Endothelial cell of umbilical vein (primary cell): ENCODE data around the gene EFHB. TPM values are rescaled to one million over a fixed set of nuclear protein-coding genes. Genes with fewer than 3 reads are reported as not detected.

Experiments used
- BruUV-seq: library from RNA; stranded (reverse); fragments of 400-500 nt; replicated peaks from 2 replicates; lab custom pipeline; 2021; lab: Mats Ljungman, UMichigan
- CTCF ChIA-PET: fragments of 300-600, 350-600 bp; sonication (Branson Sonifier 250); formaldehyde crosslinking; loops from one replicate; lab custom pipeline; 2021; ENCODE audit warnings: antibody characterized with exemption, inconsistent platforms; lab: Charles Lee
- POLR2A ChIA-PET: fragments of 300-600, 350-600 bp; sonication (Branson Sonifier 250); formaldehyde crosslinking; loops from one replicate; lab custom pipeline; 2021; ENCODE audit warnings: antibody characterized with exemption, inconsistent platforms; lab: Charles Lee
- DNase-seq: peaks from one replicate; pipeline ENCODE4 v3.0.0-alpha.2; 2011; ENCODE audit warnings: low read depth, low spot score
- FAIRE-seq: peaks from 2 replicates; lab custom pipeline; 2011; peaks lifted over from hg19 to GRCh38; lab: Jason Lieb, UNC
- H2AFZ ChIP-seq: 2 replicates; pipeline ENCODE4 v1.6.0; 2012; ENCODE audit warnings: low read depth, low read length, control low read depth, inconsistent platforms
- H3K27ac ChIP-seq: 2 replicates; pipeline ENCODE4 v1.5.1; 2011; ENCODE audit warnings: low read depth, mild to moderate bottlenecking, control low read depth, low read length, moderate library complexity; ENCODE audit not compliant: insufficient read depth
- H3K27me3 ChIP-seq, 2 experiments: 2 replicates each; pipeline versions ENCODE4 v1.6.0 to v1.6.1; 2011; ENCODE audit warnings: low read length in 2 of 2, mixed read lengths in 1 of 2; ENCODE audit not compliant: control insufficient read depth in 2 of 2, insufficient read depth in 2 of 2
- H3K36me3 ChIP-seq, 2 experiments: 2 replicates in 1 of 2; 3 replicates in 1 of 2; pipeline ENCODE4 v1.5.1; 2011; ENCODE audit warnings: low read length in 2 of 2, mild to moderate bottlenecking in 1 of 2, moderate library complexity in 1 of 2; ENCODE audit not compliant: control insufficient read depth in 2 of 2, insufficient read depth in 2 of 2; ENCODE audit errors: extremely low read depth in 1 of 2
- H3K4me1 ChIP-seq: 3 replicates; pipeline ENCODE4 v1.5.1; 2011; ENCODE audit warnings: mild to moderate bottlenecking, low read length; ENCODE audit not compliant: control insufficient read depth, insufficient read depth; ENCODE audit errors: extremely low read depth
- H3K4me2 ChIP-seq: 2 replicates; pipeline ENCODE4 v1.6.1; 2011; ENCODE audit warnings: low read length, control low read depth, mixed read lengths; ENCODE audit not compliant: insufficient read depth
- H3K4me3 ChIP-seq, 3 experiments: fragments of 200-600 bp in 1 of 3; sonication (generic), shearing (Covaris generic) in 1 of 3; replicated peaks in 1 of 3; 2 replicates each; pipeline ENCODE4 v1.5.1; 2011 to 2016; ENCODE audit warnings: control low read depth in 3 of 3, low read length in 3 of 3, mild to moderate bottlenecking in 2 of 3, inconsistent platforms in 1 of 3, low read depth in 1 of 3, moderate library complexity in 1 of 3; ENCODE audit not compliant: insufficient read depth in 1 of 3
- H3K79me2 ChIP-seq: 2 replicates; pipeline ENCODE4 v1.6.0; 2012; ENCODE audit warnings: low read length, inconsistent platforms; ENCODE audit not compliant: control insufficient read depth, insufficient read depth
- H3K9ac ChIP-seq: replicated peaks from 2 replicates; pipeline ENCODE3; 2011; ENCODE audit warnings: low read length, control low read depth; ENCODE audit not compliant: insufficient read depth; ENCODE audit errors: extremely low read depth
- H3K9me1 ChIP-seq: replicated peaks from 3 replicates; pipeline ENCODE4 v1.6.0; 2011; ENCODE audit warnings: mild to moderate bottlenecking, low read length; ENCODE audit not compliant: control insufficient read depth, insufficient read depth; ENCODE audit errors: extremely low read depth
- H3K9me3 ChIP-seq: replicated peaks from 2 replicates; pipeline ENCODE4 v1.5.1; 2012; ENCODE audit warnings: low read length, inconsistent platforms; ENCODE audit not compliant: control insufficient read depth, insufficient read depth
- H4K20me1 ChIP-seq: replicated peaks from 2 replicates; pipeline ENCODE3; 2011; ENCODE audit warnings: mild to moderate bottlenecking, low read length; ENCODE audit not compliant: control insufficient read depth, insufficient read depth; ENCODE audit errors: extremely low read depth
- EZH2 ChIP-seq: IDR thresholded peaks from 2 replicates; pipeline ENCODE4 v1.6.1; 2012; ENCODE audit warnings: borderline replicate concordance, low read depth, mild to moderate bottlenecking, moderate library complexity, low read length, inconsistent platforms; ENCODE audit not compliant: severe bottlenecking
- FOS ChIP-seq: IDR thresholded peaks from 2 replicates; pipeline ENCODE4 v1.6.1; 2011; ENCODE audit warnings: mild to moderate bottlenecking, low read length, moderate library complexity, borderline replicate concordance; ENCODE audit not compliant: insufficient read depth
- GATA2 ChIP-seq: IDR thresholded peaks from 2 replicates; pipeline ENCODE4 v1.7.0; 2011; ENCODE audit warnings: low read depth, mild to moderate bottlenecking, moderate library complexity, mixed read lengths, low read length; ENCODE audit not compliant: insufficient read length, insufficient read depth
- JUN ChIP-seq: IDR thresholded peaks from 2 replicates; pipeline ENCODE4 v1.6.1; 2011; ENCODE audit warnings: borderline replicate concordance, low read depth; ENCODE audit not compliant: insufficient read length, insufficient read depth
- MYC ChIP-seq: IDR thresholded peaks from one replicate; pipeline ENCODE4 v1.6.1; 2011; ENCODE audit warnings: mild to moderate bottlenecking, low read depth, low read length
- POLR2A ChIP-seq: IDR thresholded peaks from 2 replicates; pipeline ENCODE4 v1.6.1; 2012; ENCODE audit warnings: low read depth, mild to moderate bottlenecking, control low read depth, low read length
- POLR2AphosphoS5 ChIP-seq: IDR thresholded peaks from 2 replicates; pipeline ENCODE4 v1.6.1; 2012; ENCODE audit warnings: low read depth, mild to moderate bottlenecking, control low read depth, low read length, moderate library complexity; ENCODE audit not compliant: insufficient read depth
- dilution Hi-C: fragments of 300-500 bp; cut with MboI; formaldehyde crosslinking; loops from one replicate; pipeline ENCODE4 v1.15.0; 2019; ENCODE audit warnings: low sequenced_read_pairs; ENCODE audit not compliant: extremely low pct_ligation_motif_present
- intact Hi-C: fragments of 100-400 bp; cut with micrococcal nuclease; formaldehyde crosslinking; loops from one replicate; pipeline ENCODE4 v1.10.0; 2022
- polyA plus RNA-seq, 4 experiments: library from polyadenylated mRNA; depleted of rRNA in 3 of 4; stranded (reverse) in 3 of 4; unstranded in 1 of 4; fragments of >200 nt; gene quantifications; 2 replicates each; pipeline versions ENCODE4 v1.2.1 to v1.2.3, GENCODE V29; 2011 to 2012; ENCODE audit warnings: missing spikeins in 1 of 4
- total RNA-seq: library from RNA; stranded (reverse); gene quantifications from 2 replicates; pipeline ENCODE4 v1.2.3, GENCODE V29; 2021
- TF ChIP-seq, protein P1 (sequence below), 2 donors: IDR thresholded peaks; 1 replicate in 1 of 2; 2 replicates in 1 of 2; pipeline ENCODE4 v1.5.1; 2011; ENCODE audit warnings: low read length in 2 of 2, mild to moderate bottlenecking in 2 of 2, moderate library complexity in 2 of 2, control low read depth in 1 of 2, inconsistent platforms in 1 of 2, low read depth in 1 of 2; ENCODE audit not compliant: insufficient read depth in 1 of 2; ENCODE audit errors: extremely low read depth in 1 of 2
- TF ChIP-seq, protein P2 (sequence below): IDR thresholded peaks from 2 replicates; pipeline ENCODE4 v1.6.1; 2011; ENCODE audit not compliant: insufficient read depth, insufficient read length

Gene EFHB
- total and polyA plus RNA-seq, 2 donors (not counting 3 experiments of a cell fraction or from before 2014, with no cell fraction given) = 0.82 TPM; not detected in 1

GRCh38 chr3:19967208-19967607 is 33.2 kb upstream of the EFHB start:
- Histone ChIP-seq H3K79me2 (peaks cover 96% of the 10 kb centered on the region), H3K9me3 (no peaks in the 10 kb centered on the region), H3K27me3 (no peaks in the 10 kb centered on the region), H3K27ac (no peak overlapping the region), H3K4me3 (no peak overlapping the region), H3K9me1 (no peaks in the 10 kb centered on the region), H2AFZ (no peak overlapping the region), H4K20me1 (peaks cover 2% of the 10 kb centered on the region), H3K9ac (no peak overlapping the region), H3K36me3 (no peaks in the 10 kb centered on the region), H3K4me2 (no peak overlapping the region), H3K4me1 (no peaks in the 10 kb centered on the region)
- FAIRE-seq (no peak), DNase-seq (no peak)
- dilution Hi-C loops (no loop called here), intact Hi-C loops (no loop called here)
- TF ChIP-seq, protein P1, sequence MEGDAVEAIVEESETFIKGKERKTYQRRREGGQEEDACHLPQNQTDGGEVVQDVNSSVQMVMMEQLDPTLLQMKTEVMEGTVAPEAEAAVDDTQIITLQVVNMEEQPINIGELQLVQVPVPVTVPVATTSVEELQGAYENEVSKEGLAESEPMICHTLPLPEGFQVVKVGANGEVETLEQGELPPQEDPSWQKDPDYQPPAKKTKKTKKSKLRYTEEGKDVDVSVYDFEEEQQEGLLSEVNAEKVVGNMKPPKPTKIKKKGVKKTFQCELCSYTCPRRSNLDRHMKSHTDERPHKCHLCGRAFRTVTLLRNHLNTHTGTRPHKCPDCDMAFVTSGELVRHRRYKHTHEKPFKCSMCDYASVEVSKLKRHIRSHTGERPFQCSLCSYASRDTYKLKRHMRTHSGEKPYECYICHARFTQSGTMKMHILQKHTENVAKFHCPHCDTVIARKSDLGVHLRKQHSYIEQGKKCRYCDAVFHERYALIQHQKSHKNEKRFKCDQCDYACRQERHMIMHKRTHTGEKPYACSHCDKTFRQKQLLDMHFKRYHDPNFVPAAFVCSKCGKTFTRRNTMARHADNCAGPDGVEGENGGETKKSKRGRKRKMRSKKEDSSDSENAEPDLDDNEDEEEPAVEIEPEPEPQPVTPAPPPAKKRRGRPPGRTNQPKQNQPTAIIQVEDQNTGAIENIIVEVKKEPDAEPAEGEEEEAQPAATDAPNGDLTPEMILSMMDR (IDR thresholded peaks at IDR 0.05; ENCODE audit: extremely low read depth in 1 of 2, insufficient read depth in 1 of 2, low read depth in 1 of 2, low read length in 2 of 2) = no peak
- TF ChIP-seq EZH2 (no peak), FOS (no peak), MYC (no peak), GATA2 (no peak), POLR2A (no peak), POLR2AphosphoS5 (no peak), JUN (no peak)
- TF ChIP-seq, protein P2, sequence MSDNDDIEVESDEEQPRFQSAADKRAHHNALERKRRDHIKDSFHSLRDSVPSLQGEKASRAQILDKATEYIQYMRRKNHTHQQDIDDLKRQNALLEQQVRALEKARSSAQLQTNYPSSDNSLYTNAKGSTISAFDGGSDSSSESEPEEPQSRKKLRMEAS = no peak
- ChIA-PET CTCF (no interaction called here), POLR2A (no interaction called here)
- no TSS peak for BruUV-seq
